GM18502 (cell line): ENCODE data around the gene CST9L.
"Not testable (repeated sequence)": the region's sequence is repeated elsewhere in the genome, so short reads cannot be mapped to it uniquely, and the experiment has no call there.

Experiments used
- ATAC-seq: cut with Tn5 transposase; IDR thresholded peaks from one replicate; pipeline ENCODE4 v1.9.1; 2021; ENCODE audit warnings: mild to moderate bottlenecking; ENCODE audit not compliant: unreplicated experiment, poor library complexity

Gene CST9L

GRCh38 chr20:23586735-23587525, 18.6 kb upstream of the CST9L start:
- ATAC-seq = no peak

- ATAC-seq = no peak
Measured at GRCh38 chr20:23585808-23586734, 17.8 kb upstream of the CST9L start.

DNA sequence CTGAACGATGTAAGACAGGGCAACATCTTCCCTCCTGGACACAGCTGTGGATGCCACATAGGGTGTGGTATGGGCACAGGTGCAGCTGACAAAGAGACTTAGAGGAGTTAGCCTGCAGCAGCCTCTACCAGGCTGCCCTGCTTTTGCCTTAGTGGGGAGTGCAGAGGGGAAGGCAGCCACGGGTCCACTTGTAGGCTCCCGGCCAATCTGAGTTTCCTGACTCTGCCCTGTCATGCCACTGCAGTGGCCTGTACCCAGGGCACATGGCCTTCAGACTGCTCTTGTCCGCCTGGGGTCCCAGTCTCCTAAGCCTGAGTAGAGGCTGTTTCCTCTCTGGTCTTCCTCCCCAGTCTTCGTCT, 17.1 kb upstream of the CST9L start:
- no peak for ATAC-seq

- no peak for ATAC-seq
Measured at GRCh38 chr20:23584434-23585199, 16.3 kb upstream of the CST9L start.

GRCh38 chr20:23583526-23583925, 15.2 kb upstream of the CST9L start:
- ATAC-seq = no peak

GRCh38 chr20:23582293-23582692, 14.0 kb upstream of the CST9L start:
- ATAC-seq = no peak

GRCh38 chr20:23581833-23582232, 13.5 kb upstream of the CST9L start:
- not testable (repeated sequence) for ATAC-seq

- ATAC-seq = no peak
Measured at GRCh38 chr20:23574977-23575376, 6.7 kb upstream of the CST9L start.

DNA sequence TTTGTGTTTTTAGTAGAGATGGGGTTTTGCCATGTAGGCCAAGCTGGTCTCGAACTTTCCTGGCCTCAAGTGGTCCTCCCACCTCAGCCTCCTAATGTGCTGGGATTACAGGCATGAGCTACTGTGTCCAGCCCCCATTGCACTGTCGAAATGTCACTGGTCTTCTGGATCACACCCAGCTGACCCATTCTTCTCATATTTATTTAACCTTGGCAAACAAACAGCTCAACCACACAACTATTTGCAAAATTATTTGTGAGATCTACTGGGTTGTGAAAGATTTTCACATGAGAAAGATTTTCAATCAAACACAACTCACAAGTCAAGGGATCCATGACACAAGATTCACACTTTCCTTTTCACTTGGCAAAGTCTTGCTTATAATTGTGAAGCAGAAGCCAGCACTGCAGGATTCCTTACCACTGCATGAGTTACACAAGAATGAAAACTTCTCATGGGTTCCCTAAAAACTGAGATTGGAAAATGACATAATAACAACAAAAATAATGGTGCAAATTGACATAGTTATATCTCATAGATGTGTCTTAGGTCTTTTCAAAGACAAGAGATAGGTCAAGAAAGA, 2.0 kb upstream of the CST9L start:
- ATAC-seq = no peak

DNA sequence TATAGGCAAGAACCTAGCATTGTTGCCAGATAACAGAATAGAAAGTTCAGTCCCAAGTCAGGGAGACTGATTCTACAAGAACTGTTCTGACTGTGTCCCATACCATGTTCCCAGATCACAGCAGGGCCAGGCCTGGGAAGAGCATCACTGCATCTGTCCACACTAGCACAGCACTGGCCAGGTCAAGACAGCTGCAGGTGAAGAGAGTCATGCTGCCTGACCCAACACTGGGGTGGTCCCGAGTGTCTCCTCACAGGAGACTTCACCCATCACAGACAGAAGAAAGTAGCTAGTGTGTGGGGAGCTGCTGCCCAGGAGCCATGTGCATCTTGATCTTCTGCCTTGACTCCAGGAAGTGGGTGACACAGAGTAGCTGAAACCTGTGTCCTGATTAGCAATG, 1.3 kb upstream of the CST9L start:
- ATAC-seq = no peak

- ATAC-seq = no peak
Measured at GRCh38 chr20:23568971-23569330, 667 bp upstream of the CST9L start.

DNA sequence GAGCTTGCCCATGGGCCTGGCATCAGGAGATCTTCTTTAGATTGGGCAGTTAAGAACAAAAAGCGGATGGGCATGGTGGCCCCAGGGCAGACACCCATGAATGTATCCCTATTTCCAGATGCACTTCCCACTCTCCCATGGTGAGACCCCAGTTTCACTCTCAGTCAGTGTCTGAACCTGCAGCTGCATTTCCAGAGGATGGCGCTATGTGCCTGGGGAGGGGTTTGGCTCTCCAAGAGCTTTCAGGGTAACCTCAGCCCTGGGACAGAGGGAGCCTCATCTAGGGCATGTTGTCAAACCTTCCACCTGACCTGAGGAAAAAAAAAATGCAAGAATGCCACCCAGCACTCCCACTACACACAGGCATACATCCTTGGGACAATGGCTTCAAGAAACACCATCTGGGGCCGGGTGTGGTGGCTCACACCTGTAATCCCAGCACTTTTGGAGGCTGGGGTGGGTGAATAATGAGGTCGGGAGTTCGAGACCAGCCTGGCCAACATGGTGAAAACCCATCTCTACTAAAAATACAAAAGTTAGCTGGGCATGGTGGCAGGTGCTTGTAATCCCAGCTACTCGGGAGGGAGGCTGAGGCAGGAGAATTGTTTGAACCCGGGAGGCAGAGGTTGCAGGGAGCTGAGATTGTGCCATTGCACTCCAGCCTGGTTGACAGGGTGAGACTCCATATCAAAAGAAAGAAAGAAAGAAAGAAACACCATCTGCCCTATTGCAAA, 1.9 kb downstream of the CST9L start:
- no peak for ATAC-seq

DNA sequence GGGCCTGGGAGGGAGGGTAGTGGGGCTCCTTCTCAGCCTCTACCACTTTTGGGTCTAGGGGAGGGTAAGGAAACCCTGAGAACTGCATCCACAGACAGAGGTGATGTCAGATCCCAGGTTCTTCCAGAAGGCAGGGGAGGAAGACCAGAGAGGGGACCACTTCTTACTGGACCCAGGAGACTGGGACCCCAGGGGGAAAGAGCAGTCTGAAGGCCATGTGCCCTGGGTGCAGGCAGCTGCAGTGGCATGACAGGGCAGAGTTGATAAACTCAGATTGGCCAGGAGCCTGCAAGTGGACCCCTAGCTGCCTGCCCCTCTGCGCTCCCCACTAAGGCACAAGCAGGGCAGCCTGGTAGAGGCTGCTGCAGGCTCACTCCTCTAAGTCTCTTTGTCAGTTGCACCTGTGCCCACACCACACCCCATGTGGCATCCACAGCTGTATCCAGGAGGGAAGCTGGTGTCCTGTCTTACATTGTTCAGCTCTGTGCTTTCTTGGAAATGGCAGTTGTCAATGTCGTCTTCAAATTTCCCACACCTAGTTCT, 2.7 kb downstream of the CST9L start:
- ATAC-seq = no peak

- no peak for ATAC-seq
Measured at GRCh38 chr20:23564927-23565326, 3.4 kb downstream of the CST9L start.

DNA sequence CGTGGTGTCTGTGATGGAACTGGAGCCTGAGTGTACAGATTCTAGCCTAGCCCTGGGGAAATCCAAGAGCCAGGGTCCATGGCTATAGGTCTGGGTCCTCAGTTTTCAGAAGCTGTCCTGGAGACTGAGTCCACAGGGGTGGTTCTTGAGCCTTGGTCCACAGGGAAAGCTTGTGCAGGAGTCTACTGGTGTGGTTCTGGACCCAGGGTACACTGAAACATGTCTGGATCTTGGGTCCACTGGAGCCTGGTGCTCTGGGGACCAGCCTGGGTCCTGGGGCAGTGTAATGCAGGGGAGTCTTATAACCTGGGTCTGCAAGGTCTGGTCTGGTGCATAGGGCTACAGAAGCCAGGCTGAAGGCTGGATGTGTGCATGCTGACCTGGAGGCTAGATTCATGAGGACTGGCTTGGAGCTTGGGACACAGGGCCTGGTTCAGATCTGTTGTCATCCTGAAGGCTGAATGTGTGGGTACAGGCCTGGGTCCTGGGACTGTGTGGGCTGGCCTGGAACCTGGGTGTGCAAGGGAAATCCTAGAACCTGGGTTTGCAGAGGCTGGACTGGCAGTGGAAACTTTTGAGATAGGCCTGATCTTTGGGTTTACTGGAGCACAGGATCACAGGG, 5.5 kb downstream of the CST9L start:
- ATAC-seq = no peak

- no peak for ATAC-seq
Measured at GRCh38 chr20:23554401-23554800, 13.9 kb downstream of the CST9L start.

DNA sequence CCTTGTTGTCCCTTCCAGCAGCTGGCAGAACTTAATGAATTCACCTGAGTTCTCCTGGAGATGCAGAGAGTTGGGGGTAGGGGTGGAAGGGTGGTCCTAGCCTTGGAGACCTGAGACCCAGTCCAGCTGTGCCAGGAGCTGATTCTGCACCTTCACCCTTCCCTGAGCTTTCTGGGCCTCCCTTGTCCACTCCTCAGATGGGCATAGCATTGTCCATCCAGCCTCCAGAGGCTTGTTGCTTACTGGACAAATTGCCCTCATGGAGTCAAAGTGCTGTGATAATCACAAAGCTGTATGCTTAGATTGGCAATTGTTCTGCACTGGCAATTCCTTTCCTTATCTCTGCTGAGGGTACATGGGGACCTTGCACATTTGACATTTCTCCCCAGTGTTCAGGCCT, 16.5 kb downstream of the CST9L start:
- ATAC-seq = no peak

- ATAC-seq = no peak
Measured at GRCh38 chr20:23551383-23551782, 16.9 kb downstream of the CST9L start.

DNA sequence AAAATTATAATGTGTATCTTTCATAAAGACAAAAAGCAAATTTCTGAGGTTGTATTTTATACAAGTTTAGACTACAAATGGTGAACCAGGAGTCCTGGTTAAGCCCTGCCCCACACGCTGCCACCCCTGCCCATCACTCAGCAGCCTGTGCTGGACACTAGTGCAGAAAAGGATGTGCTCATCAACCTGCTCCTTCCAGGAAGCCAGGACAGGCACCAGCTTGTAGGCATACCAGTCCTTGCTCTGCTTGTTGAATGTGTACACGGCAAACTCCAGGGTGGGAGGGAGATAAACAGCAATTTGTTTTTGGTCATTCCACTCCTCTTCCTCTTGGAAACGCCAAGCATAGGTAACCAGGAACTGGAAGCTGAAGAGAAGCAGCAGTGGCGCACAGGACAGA, 18.1 kb downstream of the CST9L start:
- ATAC-seq = no peak
